BJ (cell line): ENCODE measurements around the gene CAPN10. TPM values are rescaled to one million over a fixed set of nuclear protein-coding genes. Genes with fewer than 3 reads are reported as not detected.

ENCODE experiments used
- CTCF ChIA-PET: fragments of 350-600 bp; formaldehyde crosslinking; extraction: SDS; loops from one replicate; lab custom pipeline; 2021; ENCODE audit warnings: antibody characterized with exemption, inconsistent platforms; lab: Yijun Ruan, JAX
- POLR2A ChIA-PET: fragments of 300-600 bp; sonication (Branson Sonifier 250); formaldehyde crosslinking; extraction: SDS; loops from one replicate; lab custom pipeline; 2021; ENCODE audit warnings: antibody characterized with exemption; lab: Charles Lee
- DNase-seq: peaks from one replicate; pipeline ENCODE4 v3.0.0-alpha.2; 2011; ENCODE audit warnings: low read depth
- H3K27me3 ChIP-seq: 2 replicates; pipeline ENCODE4 v1.6.0; 2011; ENCODE audit warnings: low read length; ENCODE audit not compliant: control insufficient read depth, insufficient read depth
- H3K36me3 ChIP-seq: 2 replicates; pipeline ENCODE4 v1.5.1; 2011; ENCODE audit warnings: low read length; ENCODE audit not compliant: control insufficient read depth, insufficient read depth
- H3K4me3 ChIP-seq: 2 replicates; pipeline ENCODE4 v1.5.1; 2011; ENCODE audit warnings: low read depth, mild to moderate bottlenecking, control low read depth, low read length
- polyA plus RNA-seq: library from polyadenylated mRNA; depleted of rRNA; stranded (reverse); fragments of >200 nt; gene quantifications from 2 replicates; pipeline ENCODE4 v1.2.3, GENCODE V29; 2011
- TF ChIP-seq, protein P1 (sequence below): IDR thresholded peaks from 2 replicates; pipeline ENCODE4 v1.5.1; 2011; ENCODE audit warnings: low read depth, mild to moderate bottlenecking, control low read depth, inconsistent platforms, low read length, moderate library complexity; ENCODE audit not compliant: insufficient read depth

Gene CAPN10
- polyA plus RNA-seq, 1 experiment, result 14.9 TPM

- ChIA-PET CTCF (interaction anchor here (1.3 to 1.5 kb wide), 2 partner anchors 9 to 13 kb away, joined by 5 to 6 read pairs; no protein-coding TSS in a partner anchor), POLR2A (no interaction called here)
- TF ChIP-seq, protein P1, sequence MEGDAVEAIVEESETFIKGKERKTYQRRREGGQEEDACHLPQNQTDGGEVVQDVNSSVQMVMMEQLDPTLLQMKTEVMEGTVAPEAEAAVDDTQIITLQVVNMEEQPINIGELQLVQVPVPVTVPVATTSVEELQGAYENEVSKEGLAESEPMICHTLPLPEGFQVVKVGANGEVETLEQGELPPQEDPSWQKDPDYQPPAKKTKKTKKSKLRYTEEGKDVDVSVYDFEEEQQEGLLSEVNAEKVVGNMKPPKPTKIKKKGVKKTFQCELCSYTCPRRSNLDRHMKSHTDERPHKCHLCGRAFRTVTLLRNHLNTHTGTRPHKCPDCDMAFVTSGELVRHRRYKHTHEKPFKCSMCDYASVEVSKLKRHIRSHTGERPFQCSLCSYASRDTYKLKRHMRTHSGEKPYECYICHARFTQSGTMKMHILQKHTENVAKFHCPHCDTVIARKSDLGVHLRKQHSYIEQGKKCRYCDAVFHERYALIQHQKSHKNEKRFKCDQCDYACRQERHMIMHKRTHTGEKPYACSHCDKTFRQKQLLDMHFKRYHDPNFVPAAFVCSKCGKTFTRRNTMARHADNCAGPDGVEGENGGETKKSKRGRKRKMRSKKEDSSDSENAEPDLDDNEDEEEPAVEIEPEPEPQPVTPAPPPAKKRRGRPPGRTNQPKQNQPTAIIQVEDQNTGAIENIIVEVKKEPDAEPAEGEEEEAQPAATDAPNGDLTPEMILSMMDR, result no peak
- Histone ChIP-seq H3K4me3 (no peak overlapping the region), H3K27me3 (no peaks in the 10 kb centered on the region), H3K36me3 (peaks cover 4% of the 10 kb centered on the region)
- no peak for DNase-seq
Observed at GRCh38 chr2:240551811-240552210, 34.7 kb upstream of the CAPN10 start.

GRCh38 chr2:240553956-240554480, 32.5 kb upstream of the CAPN10 start:
- Histone ChIP-seq H3K4me3 (no peak overlapping the region), H3K36me3 (peaks cover 4% of the 10 kb centered on the region), H3K27me3 (no peaks in the 10 kb centered on the region)
- CTCF ChIA-PET, result interaction anchor here (1.3 to 1.4 kb wide), 2 partner anchors 12 to 40 kb away, joined by 3 to 6 read pairs; no protein-coding TSS in a partner anchor
- DNase-seq, result no peak
- TF ChIP-seq, protein P1, result no peak
- POLR2A ChIA-PET, result no interaction called here

- CTCF ChIA-PET, result no interaction called here
- Histone ChIP-seq H3K36me3 (peaks cover 4% of the 10 kb centered on the region), H3K27me3 (no peaks in the 10 kb centered on the region), H3K4me3 (no peak overlapping the region)
- TF ChIP-seq, protein P1, result no peak
- POLR2A ChIA-PET, result no interaction called here
- DNase-seq, result no peak
Observed at GRCh38 chr2:240554767-240555493, 31.6 kb upstream of the CAPN10 start.

DNA sequence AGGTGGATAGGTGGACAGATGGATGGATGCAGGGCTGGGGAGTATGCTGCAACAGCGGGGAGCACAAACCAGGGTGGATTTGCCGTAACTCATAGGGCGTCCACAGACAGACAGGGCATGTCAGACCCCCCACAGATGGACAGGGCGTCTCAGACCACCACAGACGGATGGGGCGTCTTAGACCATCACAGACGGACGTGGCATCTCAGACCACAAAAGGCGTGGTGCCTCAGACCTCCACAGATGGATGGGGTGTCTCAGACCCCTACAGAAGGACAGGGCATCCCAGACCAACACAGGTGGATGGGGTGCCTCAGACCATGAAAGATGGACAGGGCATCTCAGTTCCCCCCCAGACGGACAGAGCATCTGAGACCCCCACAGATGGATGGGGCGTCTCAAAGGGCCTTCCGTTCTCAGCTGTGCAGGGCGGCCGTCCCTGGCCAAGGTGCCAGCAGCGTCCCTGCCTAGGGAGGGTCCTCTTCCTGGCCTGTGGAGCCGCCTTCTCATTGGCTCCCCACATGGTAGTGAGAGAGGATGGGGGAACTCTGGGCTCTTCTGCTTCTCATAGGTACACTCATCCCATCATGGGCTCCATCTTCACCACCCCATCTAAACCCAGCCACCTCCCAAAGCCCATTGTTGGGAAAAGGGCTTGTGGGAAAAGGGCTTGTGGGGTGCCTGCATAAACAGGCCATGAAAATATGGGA, 30.8 kb upstream of the CAPN10 start:
- TF ChIP-seq, protein P1, result no peak
- POLR2A ChIA-PET, result no interaction called here
- Histone ChIP-seq H3K4me3 (no peak overlapping the region), H3K27me3 (no peaks in the 10 kb centered on the region), H3K36me3 (peaks cover 4% of the 10 kb centered on the region)
- CTCF ChIA-PET, result no interaction called here
- DNase-seq, result no peak

- TF ChIP-seq, protein P1, result peak; percentile 68
- POLR2A ChIA-PET, result interaction anchor here (1.0 kb wide), 1 partner anchor 10 kb away, joined by 3 read pairs; no protein-coding TSS in a partner anchor
Observed at GRCh38 chr2:240556553-240557100, 29.9 kb upstream of the CAPN10 start.

More at GRCh38 chr2:240556553-240557100, 29.9 kb upstream of the CAPN10 start:
- H3K4me3 ChIP-seq, result no peak overlapping the region
- H3K27me3 ChIP-seq, result no peaks in the 10 kb centered on the region
- CTCF ChIA-PET, result interaction anchor here (1.3 kb wide), 1 partner anchor 50 kb away, joined by 3 read pairs; no protein-coding TSS in a partner anchor
- no peak for DNase-seq
- H3K36me3 ChIP-seq, result peaks cover 4% of the 10 kb centered on the region
